Ishikawa (cell line): ENCODE data around the gene GALM.
A peak's percentile ranks its signal among the peaks of the same experiment; 100 is the strongest.

Experiments used
- CEBPB ChIP-seq: IDR thresholded peaks from 2 replicates; pipeline ENCODE4 v1.6.1; 2012
- CREB1 ChIP-seq: IDR thresholded peaks from 2 replicates; pipeline ENCODE4 v1.6.1; 2012; ENCODE audit warnings: low read depth
- EGR1 ChIP-seq: IDR thresholded peaks from 2 replicates; pipeline ENCODE4 v1.6.1; 2012
- EP300 ChIP-seq: IDR thresholded peaks from 2 replicates; pipeline ENCODE4 v1.6.1; 2012; ENCODE audit warnings: borderline replicate concordance
- FOXM1 ChIP-seq: IDR thresholded peaks from 2 replicates; pipeline ENCODE4 v1.6.1; 2012; ENCODE audit warnings: low read depth, borderline replicate concordance
- NFIC ChIP-seq: IDR thresholded peaks from 2 replicates; pipeline ENCODE4 v1.6.1; 2012
- RAD21 ChIP-seq: IDR thresholded peaks from 2 replicates; pipeline ENCODE4 v1.6.1; 2012; ENCODE audit warnings: low read depth
- TAF1 ChIP-seq: IDR thresholded peaks from 2 replicates; pipeline ENCODE4 v1.6.1; 2012; ENCODE audit warnings: low read depth, mild to moderate bottlenecking
- TCF12 ChIP-seq: IDR thresholded peaks from 2 replicates; pipeline ENCODE4 v1.6.1; 2012; ENCODE audit warnings: low read depth
- TEAD4 ChIP-seq: IDR thresholded peaks from 2 replicates; pipeline ENCODE4 v1.6.1; 2012
- YY1 ChIP-seq: IDR thresholded peaks from 2 replicates; pipeline ENCODE4 v1.6.1; 2012; ENCODE audit warnings: low read depth
- ZBTB7A ChIP-seq: IDR thresholded peaks from 2 replicates; pipeline ENCODE4 v1.6.1; 2012; ENCODE audit warnings: low read depth
- TF ChIP-seq, protein P1 (sequence below): IDR thresholded peaks from 2 replicates; pipeline ENCODE4 v1.6.1; 2012
- TF ChIP-seq, protein P2 (sequence below): IDR thresholded peaks from 2 replicates; pipeline ENCODE4 v1.6.1; 2012
- TF ChIP-seq, protein P3 (sequence below): IDR thresholded peaks from 2 replicates; pipeline ENCODE4 v1.6.1; 2012; ENCODE audit warnings: low read depth, mild to moderate bottlenecking

Gene GALM

DNA sequence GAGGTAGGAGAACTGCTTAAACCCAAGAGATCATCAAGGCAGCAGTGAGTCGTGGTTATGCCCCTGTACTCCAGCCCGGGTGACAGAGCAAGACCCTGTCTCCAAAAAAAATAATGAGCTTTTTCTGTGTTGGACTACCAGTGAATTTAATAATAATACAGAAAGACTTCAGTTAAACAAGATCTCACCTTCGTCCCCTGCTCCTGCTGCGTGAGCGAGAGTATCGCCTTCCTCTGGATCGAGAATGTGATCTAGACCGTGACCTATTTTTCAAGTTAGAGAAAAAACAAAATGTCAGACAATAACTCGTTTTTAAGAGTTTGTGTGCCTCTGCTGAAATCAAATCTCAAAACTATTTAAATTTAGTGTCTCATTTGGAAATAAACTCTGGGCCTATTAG, 82.5 kb downstream of the GALM start:
- TF ChIP-seq, protein P1, sequence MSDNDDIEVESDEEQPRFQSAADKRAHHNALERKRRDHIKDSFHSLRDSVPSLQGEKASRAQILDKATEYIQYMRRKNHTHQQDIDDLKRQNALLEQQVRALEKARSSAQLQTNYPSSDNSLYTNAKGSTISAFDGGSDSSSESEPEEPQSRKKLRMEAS, result no peak
- TF ChIP-seq ZBTB7A, result no peak
- TF ChIP-seq CREB1, result no peak
- TF ChIP-seq TCF12, result no peak
- TF ChIP-seq RAD21, result no peak
- TF ChIP-seq TAF1, result no peak
- TF ChIP-seq, protein P2, sequence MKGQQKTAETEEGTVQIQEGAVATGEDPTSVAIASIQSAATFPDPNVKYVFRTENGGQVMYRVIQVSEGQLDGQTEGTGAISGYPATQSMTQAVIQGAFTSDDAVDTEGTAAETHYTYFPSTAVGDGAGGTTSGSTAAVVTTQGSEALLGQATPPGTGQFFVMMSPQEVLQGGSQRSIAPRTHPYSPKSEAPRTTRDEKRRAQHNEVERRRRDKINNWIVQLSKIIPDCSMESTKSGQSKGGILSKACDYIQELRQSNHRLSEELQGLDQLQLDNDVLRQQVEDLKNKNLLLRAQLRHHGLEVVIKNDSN, result no peak
- no peak for TF ChIP-seq TEAD4
- TF ChIP-seq EGR1, result no peak
- no peak for TF ChIP-seq FOXM1
- TF ChIP-seq, protein P3, sequence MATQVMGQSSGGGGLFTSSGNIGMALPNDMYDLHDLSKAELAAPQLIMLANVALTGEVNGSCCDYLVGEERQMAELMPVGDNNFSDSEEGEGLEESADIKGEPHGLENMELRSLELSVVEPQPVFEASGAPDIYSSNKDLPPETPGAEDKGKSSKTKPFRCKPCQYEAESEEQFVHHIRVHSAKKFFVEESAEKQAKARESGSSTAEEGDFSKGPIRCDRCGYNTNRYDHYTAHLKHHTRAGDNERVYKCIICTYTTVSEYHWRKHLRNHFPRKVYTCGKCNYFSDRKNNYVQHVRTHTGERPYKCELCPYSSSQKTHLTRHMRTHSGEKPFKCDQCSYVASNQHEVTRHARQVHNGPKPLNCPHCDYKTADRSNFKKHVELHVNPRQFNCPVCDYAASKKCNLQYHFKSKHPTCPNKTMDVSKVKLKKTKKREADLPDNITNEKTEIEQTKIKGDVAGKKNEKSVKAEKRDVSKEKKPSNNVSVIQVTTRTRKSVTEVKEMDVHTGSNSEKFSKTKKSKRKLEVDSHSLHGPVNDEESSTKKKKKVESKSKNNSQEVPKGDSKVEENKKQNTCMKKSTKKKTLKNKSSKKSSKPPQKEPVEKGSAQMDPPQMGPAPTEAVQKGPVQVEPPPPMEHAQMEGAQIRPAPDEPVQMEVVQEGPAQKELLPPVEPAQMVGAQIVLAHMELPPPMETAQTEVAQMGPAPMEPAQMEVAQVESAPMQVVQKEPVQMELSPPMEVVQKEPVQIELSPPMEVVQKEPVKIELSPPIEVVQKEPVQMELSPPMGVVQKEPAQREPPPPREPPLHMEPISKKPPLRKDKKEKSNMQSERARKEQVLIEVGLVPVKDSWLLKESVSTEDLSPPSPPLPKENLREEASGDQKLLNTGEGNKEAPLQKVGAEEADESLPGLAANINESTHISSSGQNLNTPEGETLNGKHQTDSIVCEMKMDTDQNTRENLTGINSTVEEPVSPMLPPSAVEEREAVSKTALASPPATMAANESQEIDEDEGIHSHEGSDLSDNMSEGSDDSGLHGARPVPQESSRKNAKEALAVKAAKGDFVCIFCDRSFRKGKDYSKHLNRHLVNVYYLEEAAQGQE, result no peak
- TF ChIP-seq YY1, result no peak
- TF ChIP-seq CEBPB, result no peak
- TF ChIP-seq EP300, result no peak

DNA sequence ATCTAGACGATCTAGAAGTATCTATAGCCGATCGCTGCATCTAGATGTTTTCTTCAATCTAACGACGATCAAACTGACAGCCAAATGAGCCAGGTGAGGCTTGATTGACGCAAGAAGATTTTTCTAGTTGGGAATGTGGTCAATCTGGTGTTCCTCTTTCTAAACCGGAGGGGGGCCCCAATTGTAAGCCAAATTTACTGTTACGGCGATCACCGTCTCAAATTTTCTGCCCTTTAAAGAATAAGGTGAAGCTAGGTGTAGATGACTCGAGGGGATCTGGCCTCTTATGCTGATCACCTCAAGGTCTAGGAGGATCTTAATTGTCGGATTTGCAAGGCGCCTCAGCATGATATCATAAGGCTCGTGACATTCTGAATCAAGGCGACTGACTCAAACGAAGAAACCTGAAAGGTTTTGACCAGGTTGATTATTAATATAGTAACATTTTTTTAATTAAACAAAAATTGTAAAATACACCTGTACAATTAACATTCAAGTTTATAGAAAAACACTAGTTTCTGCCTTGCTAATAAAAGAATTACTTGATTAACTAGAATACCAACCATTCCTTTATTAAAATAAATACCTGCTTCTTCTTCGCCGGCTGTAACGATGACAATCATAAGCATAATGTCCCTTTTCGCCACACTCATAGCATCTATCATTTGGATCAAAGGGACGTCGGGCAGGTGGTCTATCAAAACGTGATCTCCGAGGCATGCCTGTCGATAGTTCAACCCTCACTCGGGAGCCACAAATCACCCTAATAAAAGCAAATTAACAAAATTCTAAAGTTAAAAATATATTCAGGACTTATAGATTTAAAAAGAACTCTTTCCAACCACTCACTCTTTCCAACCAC, 83.3 kb downstream of the GALM start:
- no peak for TF ChIP-seq FOXM1
- no peak for TF ChIP-seq EP300
- TF ChIP-seq CREB1, result no peak
- TF ChIP-seq EGR1, result no peak
- TF ChIP-seq RAD21, result no peak
- TF ChIP-seq, protein P1, result no peak

DNA sequence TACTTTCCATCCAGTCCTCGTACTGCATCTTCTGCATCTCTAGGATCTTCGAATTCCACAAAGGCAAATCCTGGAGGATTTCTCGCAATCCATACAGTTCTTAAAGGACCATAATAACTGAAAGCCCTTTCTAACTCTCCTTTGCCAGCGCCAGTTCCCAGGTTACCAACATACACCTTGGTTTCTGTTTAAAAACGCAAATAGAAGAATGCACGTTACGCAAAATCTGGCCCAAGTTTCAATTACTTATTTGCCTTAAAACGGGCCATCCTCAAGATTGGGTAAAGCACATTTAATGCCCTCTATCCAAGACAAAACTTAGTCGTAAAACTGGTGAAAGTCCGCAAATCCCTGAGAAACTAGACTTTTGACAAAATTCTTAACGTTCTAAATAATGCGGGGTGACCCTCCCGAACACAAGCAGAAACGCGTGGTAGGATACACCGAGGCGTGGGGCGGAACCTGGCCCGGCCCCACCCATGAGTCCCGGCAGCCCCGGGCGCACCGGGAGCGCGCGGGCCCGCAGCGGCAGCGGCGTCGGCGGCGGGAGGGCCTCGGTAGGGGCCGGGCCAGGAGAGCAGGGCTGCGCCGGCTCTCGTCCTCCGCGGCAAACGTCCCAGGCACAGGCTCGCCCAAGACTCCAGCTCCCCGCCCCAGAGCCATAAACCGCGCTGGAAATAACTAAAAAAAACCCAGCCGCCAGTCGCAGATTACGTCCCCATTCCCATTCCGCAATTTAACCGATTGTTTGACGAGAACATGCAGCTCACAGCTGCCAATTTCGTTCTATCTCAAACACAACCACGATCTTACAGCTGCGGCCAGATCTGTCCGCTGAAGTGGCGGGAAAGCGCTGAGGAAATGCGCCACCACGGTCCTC, 84.3 kb downstream of the GALM start:
- TF ChIP-seq EP300, result no peak
- no peak for TF ChIP-seq ZBTB7A

DNA sequence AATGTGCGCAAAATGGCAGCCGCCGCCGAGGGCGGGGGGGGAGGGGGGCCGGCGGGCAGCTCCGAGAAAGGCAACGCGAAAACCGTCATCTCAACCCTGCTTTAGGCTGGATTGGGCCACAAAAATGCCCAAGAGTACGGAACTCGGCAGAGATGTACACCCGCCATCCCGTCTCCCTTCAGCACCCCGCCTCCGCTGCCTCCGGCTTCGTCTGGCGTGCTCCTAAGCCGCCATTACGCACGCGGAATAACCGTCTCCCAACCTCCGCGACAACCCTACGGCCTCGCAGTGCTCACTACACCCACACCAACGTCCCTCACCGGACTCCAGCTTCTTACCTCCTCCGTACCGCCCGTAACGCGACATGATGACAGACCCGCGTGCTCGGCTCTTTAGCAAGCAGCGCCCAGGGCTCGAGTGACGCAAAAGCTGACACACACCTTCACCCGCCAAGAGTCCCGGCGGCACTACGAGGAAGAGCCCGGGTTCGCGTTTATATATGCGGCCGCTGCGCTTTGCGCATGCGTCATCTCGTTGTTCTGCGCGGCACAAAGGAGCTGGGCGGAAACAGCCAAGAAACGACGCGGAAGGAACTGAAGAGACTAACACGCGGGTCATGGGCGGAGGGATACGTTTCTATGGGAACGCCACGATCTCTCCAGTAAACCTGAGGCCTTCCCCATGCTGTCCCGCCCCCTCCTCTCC, 85.1 kb downstream of the GALM start, which contains the start of gene SRSF7:
TSS of gene SRSF7 (minus strand) at position 471 of the 705 bp plus-strand sequence. CDS start at position 366, 105 bp downstream.
- TF ChIP-seq EP300, result peak; percentile 48; the same call in 1 of the 2 replicates
- 0 out of 2 replicates have a peak, but pooled peaks have one; percentile 36 for TF ChIP-seq CEBPB
- TF ChIP-seq TEAD4, result no peak; the same call in 1 of the 2 replicates
- TF ChIP-seq EGR1, result peak; percentile 30; the same call in 1 of the 2 replicates
- peak; percentile 31; the same call in 1 of the 2 replicates for TF ChIP-seq NFIC
- TF ChIP-seq TAF1, result peak; percentile 98
- TF ChIP-seq CREB1, result peak; percentile 57; the same call in 1 of the 2 replicates
- TF ChIP-seq, protein P3, result no peak
- TF ChIP-seq, protein P1, result peak; percentile 98
- no peak for TF ChIP-seq FOXM1
- peak; percentile 90 for TF ChIP-seq YY1
- no peak; the same call in 1 of the 2 replicates for TF ChIP-seq RAD21
- TF ChIP-seq ZBTB7A, result 0 out of 2 replicates have a peak, but pooled peaks have one; percentile 9
- TF ChIP-seq, protein P2, result peak; percentile 30; the same call in 1 of the 2 replicates
- TF ChIP-seq TCF12, result peak; percentile 77
